Tibial artery (tissue), 4 donors: ENCODE data around the gene MAPKAPK3.

Experiments used
- DNase-seq, 2 donors: peaks; one replicate each; pipeline ENCODE4 v3.0.0-alpha.2; 2019
- H3K27ac ChIP-seq, 2 donors: fragments of 200-600 bp; sonication (generic) in 1 of 2; 1 replicate in 1 of 2; 2 replicates in 1 of 2; pipeline ENCODE4 v1.5.1; 2018 to 2019; ENCODE audit warnings: mild to moderate bottlenecking in 1 of 2
- H3K27me3 ChIP-seq, 2 donors: fragments of 200-600 bp; sonication (generic) in 1 of 2; one replicate each; pipeline versions ENCODE4 v1.5.1 to v1.6.0; 2016 to 2019
- H3K36me3 ChIP-seq, 3 donors: fragments of 200-600 bp; sonication (generic) in 2 of 3; one replicate each; pipeline ENCODE4 v1.5.1; 2016 to 2019; ENCODE audit warnings: mild to moderate bottlenecking in 2 of 3
- H3K4me1 ChIP-seq, 4 donors: fragments of 200-600 bp; sonication (generic) in 2 of 4; 1 replicate in 3 of 4; 2 replicates in 1 of 4; pipeline ENCODE4 v1.5.1; 2016 to 2019
- H3K4me3 ChIP-seq, 2 donors: fragments of 200-600 bp; sonication (generic) in 1 of 2; 1 replicate in 1 of 2; 2 replicates in 1 of 2; pipeline ENCODE4 v1.5.1; 2018 to 2019; ENCODE audit warnings: mild to moderate bottlenecking in 2 of 2
- H3K9me3 ChIP-seq, 3 donors: fragments of 200-600 bp; sonication (generic) in 1 of 3; one replicate each; pipeline ENCODE4 v1.5.1; 2016 to 2019
- intact Hi-C: fragments of 100-400 bp; cut with DNase I; formaldehyde crosslinking; loops from one replicate; pipeline ENCODE4 v1.15.0; 2023; ENCODE audit warnings: low total_unique reads
- TF ChIP-seq, protein P1 (sequence below), 2 experiments: fragments of 200-600 bp in 1 of 2; fragments of 450-650 bp in 1 of 2; IDR thresholded peaks; one replicate each; pipeline ENCODE4 v1.5.1; 2017 to 2019; ENCODE audit warnings: antibody characterized with exemption in 2 of 2, mild to moderate bottlenecking in 1 of 2, moderate library complexity in 1 of 2

MAPKAPK3 gene

DNA sequence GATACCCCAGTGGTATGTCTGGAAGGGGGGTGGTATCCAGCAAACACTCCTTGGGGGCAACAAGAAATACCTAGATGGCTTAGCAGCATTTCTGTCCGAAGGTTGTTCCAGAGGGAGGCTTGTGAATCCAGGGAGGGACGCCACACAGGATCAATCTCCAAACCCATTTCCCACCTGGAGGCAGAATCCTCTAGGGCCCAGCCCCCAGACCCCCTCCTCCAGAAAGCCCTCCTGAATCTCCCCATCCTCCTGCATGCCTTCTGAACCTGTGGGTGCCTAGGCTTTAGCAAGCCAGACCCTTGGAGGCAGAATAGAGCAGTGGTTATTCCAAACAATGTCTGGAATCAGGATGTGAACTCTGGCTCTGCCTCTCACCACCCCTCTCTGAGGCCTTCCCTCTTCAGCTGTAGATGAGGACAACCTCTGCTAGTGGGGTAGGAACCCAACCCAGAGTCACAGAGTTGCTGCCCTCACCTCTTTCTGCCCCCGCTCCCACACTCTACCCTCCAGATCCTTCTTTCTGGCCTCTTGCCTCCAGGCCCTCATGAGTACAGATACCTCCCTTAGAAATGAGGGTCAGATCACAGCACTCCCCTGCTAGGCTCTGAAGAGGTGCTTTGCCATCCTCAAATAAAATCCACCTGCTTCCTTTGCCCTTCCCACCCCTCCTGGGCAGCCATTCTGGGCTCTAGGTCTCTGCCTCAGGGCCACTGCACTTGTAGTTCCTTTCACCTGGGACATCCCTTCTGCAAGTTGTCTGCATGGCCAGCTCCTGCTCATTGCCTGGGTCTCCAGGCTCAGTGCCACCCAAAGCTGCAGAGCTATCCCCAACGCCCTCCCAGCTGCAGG is 13.5 kb upstream of the MAPKAPK3 start:
- intact Hi-C loops: no loop called here
- DNase-seq: no peak
- Histone ChIP-seq H3K4me1 (peaks cover 9 to 95% (median 46%) of the 10 kb centered on the region in 4 donors), H3K9me3 (no peaks in the 10 kb centered on the region), H3K4me3 (no peak overlapping the region), H3K27me3 (no peaks in the 10 kb centered on the region), H3K27ac (peak overlapping the region; percentile 84 to 96), H3K36me3 (peaks cover 0 to 37% (median 17%) of the 10 kb centered on the region in 3 donors)
- TF ChIP-seq, protein P1, sequence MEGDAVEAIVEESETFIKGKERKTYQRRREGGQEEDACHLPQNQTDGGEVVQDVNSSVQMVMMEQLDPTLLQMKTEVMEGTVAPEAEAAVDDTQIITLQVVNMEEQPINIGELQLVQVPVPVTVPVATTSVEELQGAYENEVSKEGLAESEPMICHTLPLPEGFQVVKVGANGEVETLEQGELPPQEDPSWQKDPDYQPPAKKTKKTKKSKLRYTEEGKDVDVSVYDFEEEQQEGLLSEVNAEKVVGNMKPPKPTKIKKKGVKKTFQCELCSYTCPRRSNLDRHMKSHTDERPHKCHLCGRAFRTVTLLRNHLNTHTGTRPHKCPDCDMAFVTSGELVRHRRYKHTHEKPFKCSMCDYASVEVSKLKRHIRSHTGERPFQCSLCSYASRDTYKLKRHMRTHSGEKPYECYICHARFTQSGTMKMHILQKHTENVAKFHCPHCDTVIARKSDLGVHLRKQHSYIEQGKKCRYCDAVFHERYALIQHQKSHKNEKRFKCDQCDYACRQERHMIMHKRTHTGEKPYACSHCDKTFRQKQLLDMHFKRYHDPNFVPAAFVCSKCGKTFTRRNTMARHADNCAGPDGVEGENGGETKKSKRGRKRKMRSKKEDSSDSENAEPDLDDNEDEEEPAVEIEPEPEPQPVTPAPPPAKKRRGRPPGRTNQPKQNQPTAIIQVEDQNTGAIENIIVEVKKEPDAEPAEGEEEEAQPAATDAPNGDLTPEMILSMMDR (IDR thresholded peaks at IDR 0.05): no peak

DNA sequence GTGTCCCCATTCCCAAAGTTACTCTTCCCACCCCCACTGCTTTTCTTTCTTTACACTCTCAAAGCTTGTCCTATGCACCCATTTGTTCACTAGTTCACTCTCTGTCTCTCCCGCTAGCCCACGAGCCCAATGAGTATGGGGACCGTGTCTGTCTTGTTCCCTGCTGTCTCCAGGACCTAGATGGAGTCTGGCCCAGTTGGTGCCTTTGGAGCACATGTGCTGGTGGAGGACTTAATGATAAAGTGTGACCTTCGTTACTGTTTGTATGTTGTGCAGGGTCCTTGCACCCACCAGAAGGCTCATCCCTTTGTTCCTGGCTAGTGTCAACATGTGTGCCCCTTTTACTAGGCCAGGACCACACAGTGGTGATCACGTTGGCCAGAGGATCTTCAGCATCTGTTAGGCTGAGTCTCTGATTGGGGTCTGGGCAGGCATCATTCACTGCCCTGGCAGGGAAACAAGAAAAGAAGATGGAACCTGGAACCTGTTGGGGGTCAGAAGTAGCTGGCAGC is 12.8 kb upstream of the MAPKAPK3 start:
- intact Hi-C loops: no loop called here
- Histone ChIP-seq H3K4me3 (no peak overlapping the region), H3K4me1 (peaks cover 9 to 98% (median 47%) of the 10 kb centered on the region in 4 donors), H3K36me3 (peaks cover 0 to 37% (median 17%) of the 10 kb centered on the region in 3 donors), H3K27ac (peak overlapping the region; percentile 84 to 96), H3K27me3 (no peaks in the 10 kb centered on the region), H3K9me3 (no peaks in the 10 kb centered on the region)
- TF ChIP-seq, protein P1 (IDR thresholded peaks at IDR 0.05): no peak
- DNase-seq: no peak

DNA sequence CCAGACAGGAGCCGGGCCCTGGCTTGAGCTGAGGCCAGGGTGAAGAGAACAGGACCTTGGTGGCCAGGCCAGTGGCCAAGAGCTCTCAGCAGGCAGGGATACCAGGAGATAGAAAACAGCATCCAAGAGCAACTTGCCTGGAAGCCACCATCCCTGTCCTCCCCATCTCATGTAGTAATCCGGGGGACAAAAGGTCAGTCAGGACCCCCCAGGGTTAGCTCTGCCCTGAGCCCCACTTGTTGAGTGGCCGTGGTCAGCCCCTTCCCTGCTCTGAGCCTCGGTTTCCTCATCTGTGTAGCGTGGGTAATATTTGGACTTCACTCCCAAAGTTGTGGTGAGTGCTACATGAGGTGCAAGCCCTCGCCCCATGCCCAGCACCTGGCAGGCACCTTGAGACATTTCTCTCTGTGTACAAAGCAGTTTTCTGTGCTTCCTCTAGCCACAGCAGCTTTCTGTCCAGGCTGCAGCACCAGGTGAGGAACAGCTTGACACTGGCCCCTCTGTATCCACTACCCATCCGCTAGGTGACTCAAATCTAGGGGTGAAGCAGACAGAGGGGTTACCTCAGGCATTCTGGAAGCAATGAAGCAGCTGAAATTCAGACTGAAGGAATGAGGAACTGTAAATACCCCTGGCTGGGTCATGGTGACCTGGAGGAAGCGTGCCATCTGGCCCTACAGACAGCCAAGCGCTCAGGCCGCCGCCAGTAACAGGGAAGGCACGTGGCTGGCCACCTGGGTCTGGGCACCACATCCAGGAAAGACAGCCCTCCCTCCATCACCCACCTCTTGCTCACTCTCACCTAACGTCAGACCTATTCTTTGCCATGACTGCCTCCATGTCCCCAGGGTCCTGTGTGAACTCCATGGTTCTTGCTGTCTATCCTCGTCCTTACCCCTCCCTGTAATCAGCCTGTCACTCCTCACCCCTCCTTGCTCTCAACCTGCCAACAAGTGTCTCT is 12.0 kb upstream of the MAPKAPK3 start:
- TF ChIP-seq, protein P1 (IDR thresholded peaks at IDR 0.05): no peak
- Histone ChIP-seq H3K36me3 (peaks cover 0 to 37% (median 17%) of the 10 kb centered on the region in 3 donors), H3K27ac (peak overlapping the region; percentile 84 to 96), H3K4me3 (no peak overlapping the region), H3K27me3 (no peaks in the 10 kb centered on the region), H3K4me1 (peaks cover 9 to 98% (median 50%) of the 10 kb centered on the region in 4 donors), H3K9me3 (no peaks in the 10 kb centered on the region)
- DNase-seq: peak in 1 of 2 donors; percentile 72
- intact Hi-C loops: no loop called here

DNA sequence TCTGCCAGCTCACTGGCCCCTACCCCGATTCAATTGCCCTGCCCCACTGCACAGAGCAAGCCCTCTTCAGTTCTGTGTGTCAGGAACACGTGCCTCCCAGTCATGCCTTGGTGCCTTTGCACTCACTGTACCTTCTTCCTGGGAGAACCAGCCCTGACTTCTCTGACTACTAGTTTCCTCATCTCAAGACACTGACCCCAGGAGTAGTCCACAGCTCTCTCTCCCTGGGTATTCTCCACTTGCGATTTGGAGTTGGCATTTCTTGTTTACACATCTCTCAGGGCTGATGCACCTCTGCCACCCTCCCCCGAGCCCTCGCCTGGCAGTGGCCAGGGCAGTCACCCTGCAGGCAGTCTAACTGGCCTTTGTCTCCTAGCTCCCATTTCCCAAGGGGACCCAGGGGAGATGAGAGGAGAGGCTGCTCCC is 11.0 kb upstream of the MAPKAPK3 start:
- Histone ChIP-seq H3K4me3 (no peak overlapping the region), H3K36me3 (peaks cover 0 to 37% (median 17%) of the 10 kb centered on the region in 3 donors), H3K27me3 (no peaks in the 10 kb centered on the region), H3K9me3 (no peaks in the 10 kb centered on the region), H3K27ac (peak overlapping the region; percentile 19 to 84), H3K4me1 (peaks cover 6 to 98% (median 50%) of the 10 kb centered on the region in 4 donors)
- TF ChIP-seq, protein P1 (IDR thresholded peaks at IDR 0.05): no peak
- intact Hi-C loops: no loop called here
- DNase-seq: no peak

DNA sequence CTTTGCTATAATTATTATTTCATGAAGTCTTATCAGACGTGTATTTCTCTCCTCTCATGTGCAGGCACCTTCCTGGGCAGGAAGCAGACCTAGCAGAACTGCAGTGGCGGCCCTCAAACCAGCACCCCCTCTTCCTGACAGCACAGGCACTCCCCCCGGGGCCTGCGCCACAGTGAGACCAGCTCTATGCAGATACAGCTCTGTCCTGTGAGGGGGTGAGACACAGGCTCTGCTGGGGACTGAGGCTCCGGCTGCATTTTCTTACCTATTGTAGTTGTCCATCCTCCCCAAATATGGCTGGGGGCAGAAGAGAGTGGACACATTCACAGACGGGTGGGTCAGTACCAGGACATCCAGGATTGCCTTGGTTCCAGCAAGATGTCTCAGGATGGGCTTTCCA is 10.4 kb upstream of the MAPKAPK3 start:
- Histone ChIP-seq H3K9me3 (no peaks in the 10 kb centered on the region), H3K27me3 (no peaks in the 10 kb centered on the region), H3K27ac (peak overlapping the region in 1 of 2 donors; percentile 22), H3K36me3 (peaks cover 0 to 37% (median 17%) of the 10 kb centered on the region in 3 donors), H3K4me1 (peaks cover 0 to 98% (median 50%) of the 10 kb centered on the region in 4 donors), H3K4me3 (no peak overlapping the region)
- TF ChIP-seq, protein P1 (IDR thresholded peaks at IDR 0.05): no peak
- DNase-seq: no peak
- intact Hi-C loops: no loop called here
